GM12801 (cell line): ENCODE data around the gene SORBS2.

ENCODE experiments used
- TF ChIP-seq, protein P1 (sequence below): IDR thresholded peaks from one replicate; pipeline ENCODE4 v1.5.1; 2011; ENCODE audit warnings: control low read depth; ENCODE audit not compliant: insufficient read length; ENCODE audit errors: extremely low read depth

The SORBS2 gene

GRCh38 chr4:185767528-185767927 lies 44.5 kb downstream of the SORBS2 start:
- TF ChIP-seq, protein P1, sequence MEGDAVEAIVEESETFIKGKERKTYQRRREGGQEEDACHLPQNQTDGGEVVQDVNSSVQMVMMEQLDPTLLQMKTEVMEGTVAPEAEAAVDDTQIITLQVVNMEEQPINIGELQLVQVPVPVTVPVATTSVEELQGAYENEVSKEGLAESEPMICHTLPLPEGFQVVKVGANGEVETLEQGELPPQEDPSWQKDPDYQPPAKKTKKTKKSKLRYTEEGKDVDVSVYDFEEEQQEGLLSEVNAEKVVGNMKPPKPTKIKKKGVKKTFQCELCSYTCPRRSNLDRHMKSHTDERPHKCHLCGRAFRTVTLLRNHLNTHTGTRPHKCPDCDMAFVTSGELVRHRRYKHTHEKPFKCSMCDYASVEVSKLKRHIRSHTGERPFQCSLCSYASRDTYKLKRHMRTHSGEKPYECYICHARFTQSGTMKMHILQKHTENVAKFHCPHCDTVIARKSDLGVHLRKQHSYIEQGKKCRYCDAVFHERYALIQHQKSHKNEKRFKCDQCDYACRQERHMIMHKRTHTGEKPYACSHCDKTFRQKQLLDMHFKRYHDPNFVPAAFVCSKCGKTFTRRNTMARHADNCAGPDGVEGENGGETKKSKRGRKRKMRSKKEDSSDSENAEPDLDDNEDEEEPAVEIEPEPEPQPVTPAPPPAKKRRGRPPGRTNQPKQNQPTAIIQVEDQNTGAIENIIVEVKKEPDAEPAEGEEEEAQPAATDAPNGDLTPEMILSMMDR, result no peak

DNA sequence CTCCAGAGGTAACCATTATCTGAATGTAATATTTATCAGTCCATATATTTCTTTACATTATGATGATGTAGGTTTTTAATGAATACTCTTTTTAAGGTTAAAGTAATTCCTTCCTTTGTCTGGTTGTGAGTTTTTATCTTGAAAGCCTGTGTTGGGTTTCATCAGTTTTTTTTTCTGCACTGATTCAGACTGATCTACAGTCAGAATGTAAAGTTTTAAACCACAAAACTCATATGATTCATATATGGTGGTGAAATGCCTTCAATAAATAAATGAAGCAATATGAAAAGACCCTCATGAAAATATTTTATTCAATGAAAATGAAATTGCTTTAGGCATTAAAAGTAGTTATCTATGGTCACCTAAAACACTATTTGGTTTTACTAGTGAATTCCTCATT lies 47.1 kb downstream of the SORBS2 start:
- TF ChIP-seq, protein P1, result no peak

- TF ChIP-seq, protein P1, result no peak
Observed at GRCh38 chr4:185761352-185762235, 50.4 kb downstream of the SORBS2 start.

GRCh38 chr4:185758807-185759206 lies 53.2 kb downstream of the SORBS2 start:
- TF ChIP-seq, protein P1, result no peak

- TF ChIP-seq, protein P1, result no peak
Observed at GRCh38 chr4:185755451-185755850, 56.5 kb downstream of the SORBS2 start.

DNA sequence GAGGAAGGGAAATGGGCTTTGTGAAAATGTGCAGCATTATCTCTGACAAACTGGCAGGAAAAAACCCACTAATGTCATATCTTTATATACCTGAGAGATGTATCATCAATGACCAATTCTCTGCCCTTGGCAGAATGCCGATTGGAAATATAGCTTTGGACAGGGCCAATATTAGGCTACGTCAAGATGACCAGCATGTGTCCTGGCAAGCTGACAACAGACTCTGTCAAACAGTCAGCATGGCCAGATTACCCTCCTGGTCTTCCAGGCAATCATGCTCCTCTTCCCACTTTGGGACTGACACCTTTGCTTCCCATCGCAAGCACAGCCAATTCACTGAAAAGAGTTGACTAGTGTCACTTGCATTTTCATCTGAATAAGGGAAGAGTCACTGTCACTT lies 57.0 kb downstream of the SORBS2 start:
- TF ChIP-seq, protein P1, result no peak

GRCh38 chr4:185752872-185753271 lies 59.1 kb downstream of the SORBS2 start:
- TF ChIP-seq, protein P1, result no peak
